WTC11 (cell line): Measurements from ENCODE around the gene TOMM40L. TPM values are rescaled to one million over a fixed set of nuclear protein-coding genes. Genes with fewer than 3 reads are reported as not detected.

Experiments used
- ATAC-seq: fragments of 200-7000 bp; cut with Tn5 transposase; 2 replicates; pipeline ENCODE4 v1.10.0; 2021; ENCODE audit warnings: mild to moderate bottlenecking, moderate library complexity
- CTCF ChIA-PET: fragments of 300-600 bp; sonication (Branson Sonifier 250); formaldehyde crosslinking; loops from one replicate; lab custom pipeline; 2021; ENCODE audit warnings: antibody characterized with exemption; lab: Charles Lee
- POLR2A ChIA-PET: fragments of 350-600 bp; sonication (Branson Sonifier 250); formaldehyde crosslinking; loops from one replicate; lab custom pipeline; 2021; ENCODE audit warnings: antibody characterized with exemption; lab: Charles Lee
- DNase-seq: peaks from one replicate; pipeline ENCODE4 v3.0.0; 2021; ENCODE audit warnings: low spot score
- H3K27ac Mint-ChIP-seq: 2 replicates; pipeline ENCODE4 v1.8.0; 2021; ENCODE audit warnings: mixed read lengths
- H3K27me3 Mint-ChIP-seq: 2 replicates; pipeline ENCODE4 v1.8.0; 2021; ENCODE audit warnings: low read depth, mild to moderate bottlenecking, moderate library complexity, mixed read lengths
- H3K36me3 Mint-ChIP-seq: 2 replicates; pipeline ENCODE4 v1.8.0; 2021; ENCODE audit warnings: mixed read lengths
- H3K4me1 Mint-ChIP-seq: 2 replicates; pipeline ENCODE4 v1.8.0; 2022; ENCODE audit warnings: mixed read lengths
- H3K4me3 Mint-ChIP-seq: 2 replicates; pipeline ENCODE4 v1.8.0; 2021; ENCODE audit warnings: mild to moderate bottlenecking, moderate library complexity, mixed read lengths
- H3K9me3 Mint-ChIP-seq: 2 replicates; pipeline ENCODE4 v1.8.0; 2021; ENCODE audit warnings: mixed read lengths
- AFF4 ChIP-seq: sonication (generic); formaldehyde crosslinking; IDR thresholded peaks from 2 replicates; pipeline ENCODE4 v1.8.1; 2023; ENCODE audit warnings: mild to moderate bottlenecking, missing genetic modification reagents, borderline replicate concordance
- ATF1 ChIP-seq: sonication (generic); formaldehyde crosslinking; IDR thresholded peaks from 2 replicates; pipeline ENCODE4 v1.8.1; 2023; ENCODE audit warnings: mild to moderate bottlenecking, moderate library complexity, missing genetic modification reagents
- ATF2 ChIP-seq: sonication (generic); formaldehyde crosslinking; IDR thresholded peaks from 2 replicates; pipeline ENCODE4 v1.8.1; 2022; ENCODE audit warnings: low read depth, missing genetic modification reagents, borderline replicate concordance
- ATF3 ChIP-seq: sonication (generic); formaldehyde crosslinking; conservative IDR thresholded peaks from 2 replicates; pipeline ENCODE4 v1.8.1; 2022; ENCODE audit warnings: mild to moderate bottlenecking, missing genetic modification reagents
- FOXK1 ChIP-seq: sonication (generic); formaldehyde crosslinking; IDR thresholded peaks from 2 replicates; pipeline ENCODE4 v1.8.0; 2022; ENCODE audit warnings: mild to moderate bottlenecking, moderate library complexity, missing genetic modification reagents
- FOXP4 ChIP-seq: sonication (generic); formaldehyde crosslinking; IDR thresholded peaks from 2 replicates; pipeline ENCODE4 v1.8.0; 2022; ENCODE audit warnings: mild to moderate bottlenecking, missing genetic modification reagents
- MYBL2 ChIP-seq: sonication (generic); formaldehyde crosslinking; IDR thresholded peaks from 2 replicates; pipeline ENCODE4 v1.8.1; 2023; ENCODE audit warnings: mild to moderate bottlenecking, moderate library complexity, missing genetic modification reagents
- NFE2L1 ChIP-seq: sonication (generic); formaldehyde crosslinking; IDR thresholded peaks from 2 replicates; pipeline ENCODE4 v1.8.1; 2023; ENCODE audit warnings: missing genetic modification reagents
- OVOL2 ChIP-seq: fragments of 250-450 bp; sonication (Bioruptor Pico); IDR thresholded peaks from 2 replicates; pipeline ENCODE4 v1.9.0; 2021; ENCODE audit warnings: mild to moderate bottlenecking, borderline replicate concordance
- PREB ChIP-seq: sonication (generic); formaldehyde crosslinking; IDR thresholded peaks from 2 replicates; pipeline ENCODE4 v1.8.1; 2022; ENCODE audit warnings: mild to moderate bottlenecking, missing genetic modification reagents, moderate library complexity, borderline replicate concordance
- RELA ChIP-seq: sonication (generic); formaldehyde crosslinking; IDR thresholded peaks from 2 replicates; pipeline ENCODE4 v1.8.1; 2022; ENCODE audit warnings: missing genetic modification reagents, mild to moderate bottlenecking, borderline replicate concordance
- TCF7 ChIP-seq: sonication (generic); formaldehyde crosslinking; IDR thresholded peaks from 2 replicates; pipeline ENCODE4 v1.8.0; 2022; ENCODE audit warnings: mild to moderate bottlenecking, low read depth, missing genetic modification reagents, moderate library complexity
- ZNF232 ChIP-seq: sonication (generic); formaldehyde crosslinking; IDR thresholded peaks from 2 replicates; pipeline ENCODE4 v1.8.0; 2022; ENCODE audit warnings: mild to moderate bottlenecking, missing genetic modification reagents
- ZNF263 ChIP-seq: sonication (generic); formaldehyde crosslinking; IDR thresholded peaks from 2 replicates; pipeline ENCODE4 v1.8.1; 2022; ENCODE audit warnings: low read depth, mild to moderate bottlenecking, moderate library complexity, missing genetic modification reagents
- ZNF532 ChIP-seq: fragments of 250-450 bp; sonication (Bioruptor Pico); IDR thresholded peaks from 2 replicates; pipeline ENCODE4 v1.9.0; 2021; ENCODE audit warnings: mild to moderate bottlenecking, borderline replicate concordance
- ZSCAN18 ChIP-seq: fragments of 250-450 bp; sonication (Bioruptor Pico); IDR thresholded peaks from 2 replicates; pipeline ENCODE4 v2.1.2; 2022; ENCODE audit warnings: mild to moderate bottlenecking, moderate library complexity
- total RNA-seq: library from RNA; stranded (reverse); gene quantifications from 3 replicates; pipeline ENCODE4 v1.2.3, GENCODE V29; 2021

Gene TOMM40L
- total RNA-seq, 1 experiment from 2014 or later = 16.9 TPM

GRCh38 chr1:161228032-161228431 lies 2.2 kb downstream of the TOMM40L start (continued):
- TF ChIP-seq ZNF232 = no peak
- TF ChIP-seq ZSCAN18 = no peak
- TF ChIP-seq ZNF263 (CRISPR knock-in tag) = no peak
- TF ChIP-seq FOXP4 (CRISPR knock-in tag) = no peak

GRCh38 chr1:161229896-161230295 lies 4.0 kb downstream of the TOMM40L start:
- CTCF ChIA-PET = interaction anchor here (0.6 to 2.5 kb wide), 24 partner anchors 10 to 178 kb away, joined by 3 to 33 read pairs (median 6); partner anchors contain the start of genes CFAP126, PCP4L1, PPOX and SDHC
- Mint-ChIP-seq H3K4me1 (peaks cover 23% of the 10 kb centered on the region), H3K27ac (no peak overlapping the region), H3K36me3 (peaks cover 10% of the 10 kb centered on the region), H3K9me3 (no peaks in the 10 kb centered on the region), H3K4me3 (no peak overlapping the region), H3K27me3 (no peaks in the 10 kb centered on the region)
- TF ChIP-seq MYBL2 = no peak
- no peak for ATAC-seq
- POLR2A ChIA-PET = interaction anchor here (1.1 kb wide), 1 partner anchor 76 kb away, joined by 6 read pairs; no protein-coding TSS in a partner anchor
- no peak for DNase-seq

GRCh38 chr1:161230762-161231161 lies 4.9 kb downstream of the TOMM40L start:
- DNase-seq = no peak
- CTCF ChIA-PET = interaction anchor here (0.8 to 2.5 kb wide), 14 partner anchors 9 to 151 kb away, joined by 3 to 33 read pairs (median 6); partner anchors contain the start of genes ADAMTS4, PCP4L1 and SDHC
- Mint-ChIP-seq H3K4me3 (no peak overlapping the region), H3K36me3 (peaks cover 10% of the 10 kb centered on the region), H3K4me1 (peaks cover 17% of the 10 kb centered on the region), H3K9me3 (no peaks in the 10 kb centered on the region), H3K27me3 (no peaks in the 10 kb centered on the region; the same call in 1 of the 2 replicates), H3K27ac (no peak overlapping the region)
- POLR2A ChIA-PET = interaction anchor here (1.1 kb wide), 1 partner anchor 75 kb away, joined by 6 read pairs; no protein-coding TSS in a partner anchor
- ATAC-seq = no peak
- TF ChIP-seq ATF1 (no peak), TCF7 (CRISPR knock-in tag) (no peak), FOXK1 (no peak), ATF2 (no peak), RELA (CRISPR knock-in tag) (no peak), PREB (CRISPR knock-in tag) (no peak), NFE2L1 (no peak), ZNF532 (CRISPR knock-in tag) (no peak), OVOL2 (CRISPR knock-in tag) (no peak), ATF3 (CRISPR knock-in tag) (no peak), AFF4 (no peak)
